ENCODE results near the gene EFNA1.

EFNA1 gene

DNA sequence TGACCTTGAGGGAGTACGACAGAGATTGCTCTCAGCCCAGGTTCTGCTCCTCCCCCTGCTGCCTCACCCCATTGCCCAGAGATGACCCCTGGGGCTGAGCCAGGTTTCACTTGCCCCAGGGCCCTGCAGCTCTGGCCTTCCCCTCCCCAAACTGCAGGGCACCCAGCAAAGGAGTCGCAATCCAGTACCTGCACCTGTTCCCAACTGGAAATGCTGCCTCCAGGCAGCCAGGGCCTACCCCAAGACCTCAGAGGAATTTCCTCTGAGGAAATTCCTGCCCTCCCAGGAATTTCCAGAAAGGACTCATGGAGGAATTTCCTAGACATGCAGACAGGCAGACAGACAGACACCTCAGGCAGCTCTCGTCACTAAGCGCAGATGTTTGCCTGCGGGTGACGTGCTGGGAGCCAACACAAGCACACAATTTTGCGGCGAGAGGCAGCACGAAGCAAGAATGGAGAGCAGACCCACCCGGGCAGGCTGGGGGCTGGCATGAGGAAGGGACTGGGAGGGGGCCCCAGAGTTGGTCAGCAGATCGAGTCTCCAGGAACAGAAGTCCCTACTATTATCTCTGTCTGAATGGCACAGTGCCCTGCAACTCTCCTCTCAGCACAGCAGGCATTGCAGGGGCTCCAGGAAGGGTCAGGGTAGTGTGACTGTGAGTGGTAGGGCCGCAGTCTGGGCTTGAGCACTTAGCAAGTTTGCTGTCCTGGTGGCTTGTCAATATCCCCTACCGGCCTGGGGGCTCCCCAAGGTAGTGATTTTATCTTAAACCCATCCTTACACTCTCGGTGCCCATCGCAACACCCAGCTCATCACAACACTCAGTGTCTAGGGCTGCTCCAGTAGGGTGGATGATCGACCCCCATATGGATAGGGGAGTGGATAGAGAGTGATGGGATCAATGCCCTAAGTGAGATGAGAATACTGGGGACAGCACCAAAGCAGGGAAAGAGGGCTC, 2.9 kb upstream of the EFNA1 start:
- DNase-seq (ENCODE audit: low read depth in 3 of 3) = no peak

DNA sequence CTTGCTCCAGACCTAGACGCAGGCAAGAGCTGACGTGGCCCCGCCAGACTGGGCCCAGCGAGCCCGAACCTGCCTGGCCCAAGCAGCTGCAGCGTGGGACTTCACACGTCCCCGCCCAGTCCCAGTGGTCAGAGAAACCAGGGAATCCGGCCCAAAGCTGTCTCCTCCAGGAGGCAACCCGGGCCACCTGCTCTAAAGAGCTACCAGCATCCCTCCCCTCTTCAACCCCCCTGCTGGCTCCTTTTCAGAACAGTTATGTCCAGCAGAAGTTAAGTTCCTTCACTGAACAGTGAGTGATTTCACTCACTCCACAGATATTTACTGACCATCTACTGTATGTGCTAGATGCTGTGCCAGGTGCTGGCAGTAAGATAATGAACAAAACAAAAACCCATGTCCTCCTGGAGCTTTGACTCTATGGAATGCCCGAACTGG, 2.1 kb upstream of the EFNA1 start:
- no peak for DNase-seq (ENCODE audit: low read depth in 3 of 3)

DNA sequence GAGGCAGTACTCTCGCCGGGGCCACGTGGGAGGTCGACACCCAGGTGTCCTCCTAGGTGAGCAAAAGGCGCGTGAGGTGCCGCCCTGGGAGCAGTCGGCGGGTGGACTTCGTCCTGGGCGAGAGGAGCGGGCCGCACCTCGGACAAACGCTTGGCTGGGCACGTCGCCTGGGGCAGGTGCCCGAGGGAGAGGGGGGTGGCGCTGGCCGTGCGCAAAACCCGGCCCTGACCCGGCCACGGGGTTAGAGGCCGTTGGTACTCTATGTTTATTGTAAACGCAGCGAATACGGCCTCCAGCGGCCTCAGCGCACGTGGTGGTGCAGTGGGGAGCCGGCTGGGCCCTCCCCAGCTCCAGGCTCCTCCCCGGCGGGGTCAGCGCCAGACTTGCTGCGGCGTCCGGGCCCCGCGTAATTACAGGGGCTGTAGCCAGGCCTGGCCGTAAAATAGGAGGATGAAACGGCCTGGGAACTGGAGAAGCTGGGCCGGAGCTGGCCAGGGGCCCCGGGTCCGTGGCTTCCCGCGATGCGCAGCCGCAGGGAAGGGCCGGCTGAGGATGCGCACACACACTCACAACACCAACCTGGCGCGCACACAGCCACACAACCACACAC, 1.6 kb upstream of the EFNA1 start:
- no peak for DNase-seq (ENCODE audit: low read depth in 3 of 3)

DNA sequence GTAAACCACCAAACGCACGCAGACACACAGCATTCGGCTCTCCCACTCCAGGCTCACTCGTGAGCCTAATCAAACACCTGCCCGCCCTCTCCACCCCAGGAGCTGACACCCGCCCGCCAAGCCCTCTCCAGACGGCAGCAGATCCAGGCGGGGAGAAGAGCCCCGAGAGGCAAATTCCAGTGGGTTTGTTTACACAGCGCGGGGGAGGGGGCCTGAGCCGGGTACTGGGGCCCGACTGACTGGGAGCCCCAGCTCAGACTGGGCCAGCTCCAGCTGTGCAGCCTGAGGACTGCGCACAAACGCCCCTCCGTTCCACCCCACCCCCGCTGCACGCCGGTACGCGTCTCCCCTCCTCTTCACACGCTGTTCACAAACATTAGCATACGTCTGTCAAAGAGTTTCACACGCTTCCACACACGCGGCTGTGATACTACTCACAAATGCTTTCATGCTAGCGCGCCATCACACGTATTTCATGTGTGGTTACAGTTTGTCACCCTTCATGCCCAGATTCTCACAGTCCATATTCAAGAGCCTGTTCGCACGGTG, 1.0 kb upstream of the EFNA1 start:
- no peak for DNase-seq (ENCODE audit: low read depth in 3 of 3)

DNA sequence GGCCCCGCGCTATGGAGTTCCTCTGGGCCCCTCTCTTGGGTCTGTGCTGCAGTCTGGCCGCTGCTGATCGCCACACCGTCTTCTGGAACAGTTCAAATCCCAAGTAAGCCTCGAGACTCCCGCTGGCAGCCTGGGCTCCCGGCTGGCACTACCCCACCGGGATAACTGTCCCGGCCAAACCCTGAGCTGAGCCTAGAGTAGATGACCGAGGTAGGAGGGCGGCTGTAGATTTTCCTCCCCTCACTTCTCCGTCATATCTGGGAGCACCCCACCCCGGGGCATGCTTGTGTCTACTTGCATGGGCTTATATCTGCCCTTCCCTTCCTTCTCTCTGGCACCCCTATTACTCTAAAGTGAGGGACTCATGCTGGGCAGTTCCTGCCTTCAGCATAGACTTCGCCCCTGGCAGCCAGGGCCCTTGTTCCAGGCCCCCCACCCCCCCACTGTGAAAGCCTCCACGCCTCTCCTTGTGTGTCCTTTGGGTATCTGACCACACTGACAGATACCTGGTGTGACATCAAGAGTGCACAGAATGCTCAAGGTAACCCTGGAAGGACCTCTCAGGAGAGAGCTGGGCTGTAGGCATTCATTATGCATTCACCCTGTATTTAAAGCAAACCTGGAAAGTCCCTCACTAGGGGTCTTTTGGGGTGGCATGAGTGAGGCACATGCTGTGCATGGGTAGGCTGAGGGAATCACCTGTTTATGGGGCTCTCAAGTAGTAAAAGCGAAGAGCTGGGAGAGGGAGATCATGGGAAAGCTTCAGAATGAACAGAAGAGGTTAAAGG, 485 bp downstream of the EFNA1 start:
- no peak for DNase-seq (ENCODE audit: low read depth in 3 of 3)

DNA sequence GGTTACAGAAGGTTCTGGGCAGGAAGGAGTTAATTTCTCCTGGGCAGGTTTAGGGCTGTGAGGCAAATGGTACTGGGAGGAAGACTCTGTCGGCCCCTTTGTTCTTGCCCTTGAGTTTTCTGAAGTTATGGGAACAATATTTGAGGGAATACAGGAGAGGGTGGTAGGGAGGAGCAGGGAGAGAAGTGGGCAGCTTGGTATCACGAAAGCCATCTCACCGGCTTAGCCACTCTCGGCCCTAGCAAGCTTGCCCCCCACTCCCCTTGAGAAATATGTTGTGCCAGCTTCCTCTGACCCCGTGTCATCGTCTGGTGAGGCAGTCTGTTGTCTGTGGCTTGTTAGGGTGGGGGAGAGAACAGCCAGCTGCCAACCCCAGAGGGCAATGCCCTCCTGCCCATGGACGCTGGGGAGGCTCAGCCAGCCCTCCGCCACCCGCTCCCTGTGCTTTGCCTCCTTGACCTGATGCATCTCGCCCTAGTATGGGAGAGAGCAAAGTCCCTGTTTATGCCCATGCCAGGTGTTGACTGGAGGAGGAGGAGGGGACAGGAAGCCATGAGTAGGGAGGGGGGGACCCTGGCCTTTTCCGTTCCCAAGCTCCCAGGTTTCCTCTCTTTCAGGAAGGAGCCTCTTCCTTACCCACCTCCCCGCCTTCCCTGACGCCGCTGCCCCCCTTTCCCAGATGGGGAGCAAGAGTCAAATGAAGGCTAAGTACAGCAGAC, 1.2 kb downstream of the EFNA1 start:
- DNase-seq (ENCODE audit: low read depth in 3 of 3) = no peak

DNA sequence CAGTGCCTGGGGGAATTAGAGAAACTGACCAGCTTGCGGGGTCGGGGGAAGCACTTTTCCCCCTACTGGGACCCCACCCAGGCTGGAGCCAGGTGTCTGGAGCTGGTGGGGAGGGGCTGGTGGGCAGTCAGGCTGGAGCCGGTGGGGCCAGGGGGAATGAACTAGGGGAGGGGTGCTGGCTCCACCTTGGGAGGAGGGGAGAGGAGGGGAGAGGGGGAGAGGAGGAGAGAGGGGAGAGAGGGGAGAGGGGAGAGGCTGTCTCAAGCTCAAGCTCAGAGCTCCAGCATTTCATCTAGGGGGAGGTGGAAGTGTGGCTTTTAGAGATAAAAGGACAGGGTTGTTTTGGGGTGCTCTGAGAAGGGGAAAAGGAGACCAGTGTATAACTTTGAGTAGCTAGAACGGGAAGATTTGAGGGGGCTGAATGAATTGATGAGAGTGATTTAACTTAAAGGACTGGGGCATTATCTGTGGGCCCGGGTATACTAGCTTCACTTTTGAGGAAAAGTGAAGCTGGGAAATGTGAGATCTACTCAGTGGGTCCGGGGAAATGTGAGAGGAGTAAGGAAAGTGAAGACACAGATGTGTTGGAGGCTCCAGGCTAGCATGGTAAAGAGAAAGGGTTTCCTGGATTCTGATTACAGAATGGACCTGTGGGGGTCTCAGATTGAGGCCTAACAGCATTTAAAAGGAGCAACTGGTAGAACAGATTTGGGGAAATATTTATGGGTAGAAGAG, 2.8 kb downstream of the EFNA1 start:
- DNase-seq (ENCODE audit: low read depth in 3 of 3) = no peak

DNA sequence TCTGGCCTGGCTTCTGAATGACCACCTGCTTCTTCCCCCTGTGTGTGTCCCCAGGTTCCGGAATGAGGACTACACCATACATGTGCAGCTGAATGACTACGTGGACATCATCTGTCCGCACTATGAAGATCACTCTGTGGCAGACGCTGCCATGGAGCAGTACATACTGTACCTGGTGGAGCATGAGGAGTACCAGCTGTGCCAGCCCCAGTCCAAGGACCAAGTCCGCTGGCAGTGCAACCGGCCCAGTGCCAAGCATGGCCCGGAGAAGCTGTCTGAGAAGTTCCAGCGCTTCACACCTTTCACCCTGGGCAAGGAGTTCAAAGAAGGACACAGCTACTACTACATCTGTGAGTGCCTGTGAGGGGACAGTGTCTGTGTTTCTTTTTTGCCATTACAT, 3.6 kb downstream of the EFNA1 start:
- DNase-seq (ENCODE audit: low read depth in 3 of 3) = no peak

DNA sequence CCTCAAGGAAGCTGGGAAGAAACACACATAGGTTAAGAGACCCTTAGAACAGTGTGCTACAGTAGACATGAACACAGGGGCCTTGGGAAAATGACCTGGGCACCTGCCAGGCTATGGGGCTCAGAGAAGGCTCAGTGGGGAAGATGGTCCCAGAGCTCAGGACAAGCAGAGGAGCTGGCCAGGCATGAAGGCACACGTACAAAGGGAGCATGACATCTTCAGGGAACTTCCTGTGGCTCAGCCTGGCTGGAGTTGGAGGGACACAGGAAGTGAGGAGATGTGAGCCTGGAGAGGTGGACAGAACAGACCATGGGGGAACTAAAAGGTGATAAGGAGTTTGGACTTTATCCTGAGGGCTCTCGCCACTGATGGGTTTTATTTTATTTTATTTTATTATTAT, 4.2 kb downstream of the EFNA1 start:
- DNase-seq (ENCODE audit: low read depth in 3 of 3) = no peak

DNA sequence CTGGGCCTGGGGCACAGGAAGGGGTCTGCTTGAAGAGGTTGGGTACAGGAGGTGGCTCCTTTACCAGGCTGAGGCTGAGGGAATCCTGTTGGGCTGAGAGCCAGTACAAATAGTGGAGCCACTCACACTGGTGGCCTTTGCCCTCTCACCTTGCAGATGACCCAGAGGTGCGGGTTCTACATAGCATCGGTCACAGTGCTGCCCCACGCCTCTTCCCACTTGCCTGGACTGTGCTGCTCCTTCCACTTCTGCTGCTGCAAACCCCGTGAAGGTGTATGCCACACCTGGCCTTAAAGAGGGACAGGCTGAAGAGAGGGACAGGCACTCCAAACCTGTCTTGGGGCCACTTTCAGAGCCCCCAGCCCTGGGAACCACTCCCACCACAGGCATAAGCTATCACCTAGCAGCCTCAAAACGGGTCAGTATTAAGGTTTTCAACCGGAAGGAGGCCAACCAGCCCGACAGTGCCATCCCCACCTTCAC, 6.2 kb downstream of the EFNA1 start:
- DNase-seq (ENCODE audit: low read depth in 3 of 3) = no peak

DNA sequence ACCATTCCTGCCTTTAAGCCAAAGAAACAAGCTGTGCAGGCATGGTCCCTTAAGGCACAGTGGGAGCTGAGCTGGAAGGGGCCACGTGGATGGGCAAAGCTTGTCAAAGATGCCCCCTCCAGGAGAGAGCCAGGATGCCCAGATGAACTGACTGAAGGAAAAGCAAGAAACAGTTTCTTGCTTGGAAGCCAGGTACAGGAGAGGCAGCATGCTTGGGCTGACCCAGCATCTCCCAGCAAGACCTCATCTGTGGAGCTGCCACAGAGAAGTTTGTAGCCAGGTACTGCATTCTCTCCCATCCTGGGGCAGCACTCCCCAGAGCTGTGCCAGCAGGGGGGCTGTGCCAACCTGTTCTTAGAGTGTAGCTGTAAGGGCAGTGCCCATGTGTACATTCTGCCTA, 6.6 kb downstream of the EFNA1 start:
- DNase-seq (ENCODE audit: low read depth in 3 of 3) = no peak

DNA sequence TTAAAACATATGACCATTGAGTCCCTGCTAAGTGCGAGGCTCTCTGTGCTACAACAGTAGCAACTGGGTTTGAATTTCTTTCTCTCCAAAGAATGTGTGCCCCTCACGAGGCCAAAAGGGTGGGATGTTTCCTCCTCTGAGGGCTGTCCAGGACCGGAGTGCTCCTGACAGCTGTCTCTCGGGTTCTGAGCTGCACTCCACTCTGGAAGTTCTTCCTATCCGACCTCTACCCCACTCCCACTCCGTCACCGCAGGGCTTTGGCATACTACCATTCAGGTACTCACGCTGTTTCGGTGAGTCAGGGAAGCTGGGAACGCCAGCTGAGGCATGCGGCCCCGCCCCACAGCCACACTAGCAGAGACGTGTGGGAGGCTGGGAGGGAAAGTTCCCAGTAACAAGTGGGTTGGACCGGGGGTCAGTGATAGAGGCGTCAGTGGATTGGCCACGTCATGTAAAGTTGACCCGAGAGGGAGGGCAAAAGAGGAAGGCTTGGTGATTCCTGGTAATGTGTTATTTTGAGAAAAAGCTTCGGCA, 7.3 kb downstream of the EFNA1 start:
- DNase-seq (ENCODE audit: low read depth in 3 of 3) = peak; percentile 54 to 66 (median 58)

DNA sequence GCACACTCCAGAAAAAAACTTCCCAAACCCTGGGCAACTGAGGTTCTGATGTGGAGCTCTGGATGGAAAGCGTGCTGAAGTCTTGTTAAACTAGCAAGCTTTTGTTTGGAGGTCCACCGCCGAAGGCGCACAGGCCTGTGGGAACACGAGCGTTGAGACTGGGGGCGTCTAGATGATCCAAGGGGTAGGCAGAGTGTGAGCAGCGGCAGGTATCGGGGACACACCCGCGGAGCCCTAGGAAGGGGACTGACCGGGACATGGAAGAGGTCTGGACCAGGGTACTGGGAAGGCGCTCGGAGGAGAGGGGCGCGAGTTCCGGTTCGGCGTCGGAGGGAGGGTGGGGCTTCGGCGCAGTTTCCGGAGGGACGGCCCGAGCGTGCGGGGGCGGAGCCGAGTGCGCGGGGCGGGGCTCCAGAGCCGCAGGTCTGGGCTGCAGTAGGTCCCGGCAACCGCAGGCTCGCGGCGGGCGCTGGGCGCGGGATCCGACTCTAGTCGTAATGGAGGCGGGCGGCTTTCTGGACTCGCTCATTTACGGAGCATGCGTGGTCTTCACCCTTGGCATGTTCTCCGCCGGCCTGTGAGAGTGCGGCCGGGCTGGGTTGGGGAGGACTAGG, 7.8 kb downstream of the EFNA1 start, which contains the start of gene SLC50A1:
Gene SLC50A1, plus strand, starts transcription at position 438 of the 614 bp plus-strand sequence. Its CDS starts 60 bp downstream, at position 498.
- DNase-seq (ENCODE audit: low read depth in 3 of 3) = peak; percentile 81 to 86 (median 83)

DNA sequence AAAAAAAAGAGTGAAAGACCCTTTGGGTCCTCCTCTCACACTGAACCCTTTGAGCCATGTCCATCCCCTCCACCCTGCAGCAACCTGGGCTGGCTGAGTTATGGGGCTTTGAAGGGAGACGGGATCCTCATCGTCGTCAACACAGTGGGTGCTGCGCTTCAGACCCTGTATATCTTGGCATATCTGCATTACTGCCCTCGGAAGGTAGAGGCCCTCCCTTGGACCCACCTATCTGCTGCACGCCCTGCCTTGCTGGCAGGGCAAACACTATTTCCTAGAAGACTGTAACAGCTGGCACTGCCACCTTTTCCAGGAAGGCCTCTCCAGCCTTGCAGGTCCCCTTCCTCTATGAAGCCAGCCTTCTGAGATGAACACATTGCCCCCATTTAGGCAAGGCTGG, 9.1 kb downstream of the EFNA1 start:
- DNase-seq (ENCODE audit: low read depth in 3 of 3) = no peak

DNA sequence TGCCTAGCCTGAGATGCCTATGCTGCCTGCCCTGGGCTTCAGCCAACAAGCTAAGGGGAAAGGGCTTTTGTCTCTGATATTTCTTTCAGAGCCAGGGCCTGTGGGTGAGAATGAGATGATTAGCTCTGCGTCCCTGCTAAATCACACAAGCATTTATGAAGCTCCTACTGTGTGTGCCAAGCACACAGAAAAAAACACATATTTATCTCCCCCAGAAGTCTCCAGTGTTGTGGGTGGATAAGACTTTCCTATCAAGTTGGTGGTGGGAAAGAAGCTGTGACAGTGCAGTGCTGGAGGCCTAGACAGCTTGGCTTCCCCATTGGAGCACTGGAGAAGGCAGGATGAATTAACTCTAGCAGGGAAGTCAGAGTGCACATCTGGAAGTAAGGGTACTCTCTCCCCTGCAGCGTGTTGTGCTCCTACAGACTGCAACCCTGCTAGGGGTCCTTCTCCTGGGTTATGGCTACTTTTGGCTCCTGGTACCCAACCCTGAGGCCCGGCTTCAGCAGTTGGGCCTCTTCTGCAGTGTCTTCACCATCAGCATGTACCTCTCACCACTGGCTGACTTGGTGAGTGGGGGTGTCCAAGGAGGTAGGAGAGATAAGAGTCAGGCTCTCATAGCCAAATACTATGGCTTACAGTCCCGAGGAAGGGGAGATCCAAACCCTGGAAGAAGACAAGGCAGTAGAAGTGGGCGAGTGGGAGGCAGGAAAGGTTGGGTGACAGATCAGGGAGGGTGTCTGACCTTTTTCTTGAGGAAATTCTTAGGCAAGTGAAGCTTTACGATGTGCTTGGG, 9.7 kb downstream of the EFNA1 start:
- DNase-seq (ENCODE audit: low read depth in 3 of 3) = no peak

DNA sequence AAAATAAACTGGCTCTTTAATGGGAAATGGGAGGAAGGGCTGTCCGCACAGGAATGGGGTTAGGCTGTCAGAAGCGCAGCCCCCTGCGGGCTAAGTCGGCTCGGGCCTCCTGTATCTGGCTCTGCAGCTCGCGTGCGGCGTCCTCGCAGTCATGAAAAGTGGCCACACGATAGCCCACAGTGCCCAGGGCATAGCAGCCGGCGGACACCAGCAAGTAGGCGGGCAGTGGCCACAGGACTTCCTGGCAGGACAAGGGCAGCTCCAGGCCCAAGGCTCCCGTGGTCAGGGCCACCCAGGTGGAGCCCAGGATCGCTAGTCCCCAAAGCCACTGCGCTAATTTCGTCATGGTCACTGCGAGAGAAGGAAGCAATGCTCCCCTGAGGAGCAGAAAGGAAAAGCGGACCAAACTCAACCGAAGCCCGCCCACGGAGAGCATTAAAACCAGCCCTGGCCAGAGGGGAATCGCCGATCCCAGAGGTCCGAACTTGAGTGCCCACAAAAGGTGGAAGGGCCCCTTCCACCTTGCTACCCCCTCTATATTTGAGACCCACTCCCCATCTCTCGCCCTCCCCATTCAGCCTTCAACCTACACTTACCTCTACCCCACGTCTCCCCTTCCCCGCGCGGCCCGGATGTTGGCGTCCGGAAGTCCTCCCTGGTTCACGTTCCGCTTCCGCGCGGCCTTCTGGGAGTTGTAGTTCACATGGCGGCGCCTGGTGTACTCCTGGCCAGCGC, 12.4 kb downstream of the EFNA1 start, which contains the start of gene DPM3:
Gene DPM3, minus strand, starts transcription at position 637 of the 735 bp plus-strand sequence. Its CDS starts 291 bp downstream, at position 346.
- peak; percentile 79 to 82 (median 81) for DNase-seq (ENCODE audit: low read depth in 3 of 3)

DNA sequence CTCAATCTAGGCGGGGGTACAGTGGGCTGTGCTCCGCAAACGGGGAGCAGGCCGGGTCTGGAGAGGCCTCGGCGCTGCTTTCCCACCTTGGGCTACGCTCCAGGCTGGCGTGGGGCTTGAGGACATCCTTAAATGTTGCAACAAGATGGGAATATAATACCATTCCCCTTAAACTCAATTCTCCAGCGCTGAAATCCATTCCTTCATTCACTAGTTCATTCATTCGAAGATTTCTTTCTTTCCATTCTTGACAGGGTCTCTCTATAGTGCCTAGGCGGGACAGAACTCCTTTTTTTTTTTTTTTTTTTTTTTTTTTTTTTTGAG, 12.9 kb downstream of the EFNA1 start:
- no peak for DNase-seq (ENCODE audit: low read depth in 3 of 3)

DNA sequence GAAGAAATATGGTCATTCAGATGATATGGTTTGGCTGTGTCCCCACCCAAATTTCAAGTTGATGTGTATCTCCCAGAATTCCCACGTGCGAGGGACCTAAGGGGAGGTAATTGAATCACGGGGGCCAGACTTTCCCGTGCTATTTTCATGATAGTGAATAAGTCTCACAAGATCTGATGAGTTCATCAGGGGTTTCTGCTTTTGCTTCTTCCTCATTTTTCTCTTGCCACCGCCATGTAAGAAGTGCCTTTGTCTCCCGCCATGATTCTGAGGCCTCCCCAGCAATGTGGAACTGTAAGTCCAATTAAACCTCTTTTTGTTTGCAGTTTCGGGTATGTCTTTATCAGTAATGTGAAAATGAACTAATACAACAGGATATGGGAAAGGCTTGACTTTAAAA, 14.1 kb downstream of the EFNA1 start:
- no peak for DNase-seq (ENCODE audit: low read depth in 3 of 3)
